ENCODE results near the gene PEAR1.

The PEAR1 gene

GRCh38 chr1:156884560-156885184 is 8.8 kb upstream of the PEAR1 start:
- no peak for DNase-seq

- no peak for DNase-seq
Measured at GRCh38 chr1:156885314-156885713, 8.2 kb upstream of the PEAR1 start.

- DNase-seq, result no peak
Measured at GRCh38 chr1:156885880-156886355, 7.6 kb upstream of the PEAR1 start.

GRCh38 chr1:156886583-156887281 is 6.8 kb upstream of the PEAR1 start:
- no peak for DNase-seq

- DNase-seq, result no peak
Measured at GRCh38 chr1:156887317-156887716, 6.2 kb upstream of the PEAR1 start.

- DNase-seq, result no peak
Measured at GRCh38 chr1:156887734-156888133, 5.8 kb upstream of the PEAR1 start.

- DNase-seq, result peak; percentile 56
Measured at GRCh38 chr1:156889802-156890580, 3.5 kb upstream of the PEAR1 start.

GRCh38 chr1:156892190-156893047 is 1.1 kb upstream of the PEAR1 start:
- DNase-seq, result peak; percentile 87

GRCh38 chr1:156894001-156894400 is 483 bp downstream of the PEAR1 start:
- DNase-seq, result no peak

- DNase-seq, result no peak
Measured at GRCh38 chr1:156894711-156895454, 1.4 kb downstream of the PEAR1 start.

GRCh38 chr1:156895455-156895812 is 1.9 kb downstream of the PEAR1 start:
- DNase-seq, result no peak

GRCh38 chr1:156895927-156896326 is 2.4 kb downstream of the PEAR1 start:
- DNase-seq, result no peak

- no peak for DNase-seq
Measured at GRCh38 chr1:156896490-156897033, 3.0 kb downstream of the PEAR1 start.

GRCh38 chr1:156897078-156897825 is 3.7 kb downstream of the PEAR1 start:
- no peak for DNase-seq

- no peak for DNase-seq
Measured at GRCh38 chr1:156898161-156898566, 4.6 kb downstream of the PEAR1 start.

- no peak for DNase-seq
Measured at GRCh38 chr1:156898971-156899664, 5.6 kb downstream of the PEAR1 start.

GRCh38 chr1:156899956-156900718 is 6.6 kb downstream of the PEAR1 start:
- DNase-seq, result no peak

- no peak for DNase-seq
Measured at GRCh38 chr1:156900896-156901589, 7.5 kb downstream of the PEAR1 start.

- DNase-seq, result no peak
Measured at GRCh38 chr1:156901590-156901900, 8.0 kb downstream of the PEAR1 start.

Data from activated naive CD4-positive, alpha-beta T cell treated with Interleukin-2 at 50 U/mL for 16 hours (primary cell).